GM23338 (cell line): ENCODE measurements around the gene CSKMT. TPM values are rescaled to one million over a fixed set of nuclear protein-coding genes. Genes with fewer than 3 reads are reported as not detected.

Experiments used
- ATAC-seq: fragments of 200-7000 bp; cut with Tn5 transposase; 3 replicates; pipeline ENCODE4 v1.9.1; 2020
- DNase-seq: peaks from one replicate; pipeline ENCODE4 v3.0.0-alpha.2; 2015; ENCODE audit warnings: low spot score
- H2AFZ ChIP-seq: fragments of 200-600 bp; sonication (generic); 2 replicates; pipeline ENCODE4 v1.8.0; 2016; ENCODE audit warnings: antibody characterized with exemption, mild to moderate bottlenecking, moderate library complexity
- H3F3A ChIP-seq: fragments of 200-600 bp; sonication (generic); replicated peaks from 2 replicates; pipeline ENCODE4 v1.8.0; 2017; ENCODE audit warnings: antibody characterized with exemption, mixed run types, low read depth
- H3K27ac ChIP-seq: fragments of 200-600 bp; sonication (generic); 2 replicates; pipeline ENCODE4 v1.6.1; 2016; ENCODE audit warnings: low read depth
- H3K27me3 ChIP-seq: fragments of 200-600 bp; sonication (generic); 2 replicates; pipeline ENCODE4 v1.8.0; 2016; ENCODE audit warnings: mild to moderate bottlenecking, mixed run types, moderate library complexity; ENCODE audit not compliant: insufficient read depth
- H3K36me3 ChIP-seq: fragments of 200-600 bp; sonication (generic); 2 replicates; pipeline ENCODE4 v1.8.0; 2016; ENCODE audit warnings: mild to moderate bottlenecking; ENCODE audit not compliant: insufficient read depth
- H3K4me1 ChIP-seq: fragments of 200-600 bp; sonication (generic); 2 replicates; pipeline ENCODE4 v1.8.0; 2016; ENCODE audit warnings: mild to moderate bottlenecking, moderate library complexity; ENCODE audit not compliant: insufficient read depth
- H3K4me2 ChIP-seq: fragments of 200-600 bp; sonication (generic); 2 replicates; pipeline ENCODE4 v1.7.1; 2017; ENCODE audit warnings: mixed run types
- H3K4me3 ChIP-seq: fragments of 200-600 bp; sonication (generic); 2 replicates; pipeline ENCODE4 v1.6.1; 2016; ENCODE audit warnings: mixed run types
- H3K79me2 ChIP-seq: fragments of 200-600 bp; sonication (generic); replicated peaks from 2 replicates; pipeline ENCODE4 v1.8.0; 2017; ENCODE audit warnings: mild to moderate bottlenecking; ENCODE audit not compliant: insufficient read depth
- H3K9me2 ChIP-seq: fragments of 200-600 bp; sonication (generic); 2 replicates; pipeline ENCODE4 v1.8.0; 2017; ENCODE audit not compliant: insufficient read depth
- H4K20me1 ChIP-seq: fragments of 200-600 bp; sonication (generic); replicated peaks from 2 replicates; pipeline ENCODE4 v1.8.0; 2017; ENCODE audit warnings: mild to moderate bottlenecking; ENCODE audit not compliant: insufficient read depth
- H3K27ac Mint-ChIP-seq: 2 replicates; pipeline ENCODE4 v1.8.0; 2020; ENCODE audit warnings: inconsistent platforms, mild to moderate bottlenecking, moderate library complexity, mixed read lengths
- H3K27me3 Mint-ChIP-seq: 3 replicates; pipeline ENCODE4 v1.8.0; 2022; ENCODE audit warnings: low read depth, mild to moderate bottlenecking, moderate library complexity, mixed read lengths, inconsistent platforms; ENCODE audit not compliant: insufficient read depth, poor library complexity
- H3K36me3 Mint-ChIP-seq: 3 replicates; pipeline ENCODE4 v1.8.0; 2021; ENCODE audit warnings: low read depth, mild to moderate bottlenecking, inconsistent platforms, moderate library complexity, mixed read lengths
- H3K4me1 Mint-ChIP-seq: 3 replicates; pipeline ENCODE4 v1.8.0; 2020; ENCODE audit warnings: mild to moderate bottlenecking, inconsistent platforms, mixed read lengths
- H3K4me3 Mint-ChIP-seq: 3 replicates; pipeline ENCODE4 v1.8.0; 2021; ENCODE audit warnings: moderate library complexity, mild to moderate bottlenecking, inconsistent platforms, mixed read lengths
- H3K9me3 Mint-ChIP-seq: 3 replicates; pipeline ENCODE4 v1.8.0; 2020; ENCODE audit warnings: moderate library complexity, mild to moderate bottlenecking, inconsistent platforms, mixed read lengths
- CREB1 ChIP-seq: fragments of 250-450 bp; sonication (Bioruptor Pico); IDR thresholded peaks from 2 replicates; pipeline ENCODE4 v1.5.0; 2020; ENCODE audit warnings: low read depth, mild to moderate bottlenecking, moderate library complexity
- EZH2phosphoT487 ChIP-seq: fragments of 200-600 bp; sonication (generic); IDR thresholded peaks from one replicate; pipeline ENCODE4 v1.8.1; 2018; ENCODE audit warnings: antibody characterized with exemption; ENCODE audit not compliant: unreplicated experiment
- JUNB ChIP-seq: IDR thresholded peaks from one replicate; pipeline ENCODE4 v1.6.1; 2016; ENCODE audit warnings: antibody characterized with exemption; ENCODE audit not compliant: unreplicated experiment
- NANOG ChIP-seq: IDR thresholded peaks from 2 replicates; pipeline ENCODE4 v1.6.1; 2016; ENCODE audit warnings: antibody characterized with exemption, borderline replicate concordance
- STAT1 ChIP-seq: IDR thresholded peaks from one replicate; pipeline ENCODE4 v1.6.1; 2016; ENCODE audit warnings: antibody characterized with exemption; ENCODE audit not compliant: unreplicated experiment
- ZNF114 ChIP-seq: fragments of 250-450 bp; sonication (Bioruptor Pico); IDR thresholded peaks from 2 replicates; pipeline ENCODE4 v1.5.0; 2020; ENCODE audit warnings: mild to moderate bottlenecking, moderate library complexity
- ZNF462 ChIP-seq: fragments of 250-450 bp; sonication (Bioruptor Pico); IDR thresholded peaks from 2 replicates; pipeline ENCODE4 v1.5.0; 2020; ENCODE audit warnings: mild to moderate bottlenecking, moderate library complexity
- polyA plus RNA-seq: library from polyadenylated mRNA; unstranded; fragments of >200 nt; fragmentation: Nextera tagmentation; extraction: Ambion mirVana; gene quantifications from 2 replicates; pipeline ENCODE4 v1.2.1, GENCODE V29; 2016
- total RNA-seq: library from RNA; depleted of rRNA; stranded (reverse); fragments of >200 nt; shearing (Covaris generic); gene quantifications from 2 replicates; pipeline ENCODE4 v1.2.3, GENCODE V29; 2014
- TF ChIP-seq, protein P1 (sequence below): IDR thresholded peaks from one replicate; pipeline ENCODE4 v1.6.1; 2018; ENCODE audit warnings: antibody characterized with exemption; ENCODE audit not compliant: unreplicated experiment
- TF ChIP-seq, protein P2 (sequence below), 2 experiments: fragments of 200-600 bp in 1 of 2; sonication (generic) in 1 of 2; conservative IDR thresholded peaks; 2 replicates each; pipeline versions ENCODE4 v1.5.1 to v1.6.1; 2016 to 2017; ENCODE audit warnings: antibody characterized with exemption in 2 of 2, low read depth in 2 of 2, mild to moderate bottlenecking in 2 of 2, moderate library complexity in 1 of 2
- TF ChIP-seq, protein P3 (sequence below): IDR thresholded peaks from 2 replicates; pipeline ENCODE4 v1.6.1; 2016; ENCODE audit warnings: antibody characterized with exemption

Gene CSKMT
- total and polyA plus RNA-seq, 2 experiments from 2014 or later = 8.0 to 25.6 TPM

DNA sequence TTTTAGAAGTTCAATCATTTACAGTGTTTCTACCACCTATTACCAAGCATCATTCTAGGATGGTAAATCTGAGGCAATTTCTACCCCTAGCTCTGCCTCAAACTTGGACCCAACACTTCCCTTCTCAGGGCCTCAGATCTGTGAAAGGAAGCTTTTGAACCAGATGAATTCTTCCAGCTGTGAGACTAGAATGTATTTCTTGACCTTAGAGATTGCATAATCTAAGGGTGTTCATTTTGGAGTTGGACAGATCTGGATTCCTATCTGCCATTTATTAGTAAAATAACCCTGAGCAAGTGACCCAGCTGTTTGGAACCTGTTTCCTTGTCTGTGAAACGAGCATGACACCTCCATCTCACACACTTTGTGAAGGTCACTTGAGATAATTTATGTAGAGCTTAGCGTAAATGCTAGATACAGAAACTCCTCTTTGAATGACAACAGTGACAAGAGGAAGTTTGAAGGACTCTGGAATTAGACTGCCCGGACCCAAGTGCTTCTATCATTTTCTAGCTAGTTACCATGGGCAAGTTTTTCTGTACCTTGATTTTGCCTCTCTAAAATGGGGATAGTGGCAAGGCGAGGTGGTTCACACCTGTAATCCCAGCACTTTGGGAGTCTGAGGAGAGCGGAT, 8.2 kb upstream of the CSKMT start (continued):
- TF ChIP-seq, protein P1, sequence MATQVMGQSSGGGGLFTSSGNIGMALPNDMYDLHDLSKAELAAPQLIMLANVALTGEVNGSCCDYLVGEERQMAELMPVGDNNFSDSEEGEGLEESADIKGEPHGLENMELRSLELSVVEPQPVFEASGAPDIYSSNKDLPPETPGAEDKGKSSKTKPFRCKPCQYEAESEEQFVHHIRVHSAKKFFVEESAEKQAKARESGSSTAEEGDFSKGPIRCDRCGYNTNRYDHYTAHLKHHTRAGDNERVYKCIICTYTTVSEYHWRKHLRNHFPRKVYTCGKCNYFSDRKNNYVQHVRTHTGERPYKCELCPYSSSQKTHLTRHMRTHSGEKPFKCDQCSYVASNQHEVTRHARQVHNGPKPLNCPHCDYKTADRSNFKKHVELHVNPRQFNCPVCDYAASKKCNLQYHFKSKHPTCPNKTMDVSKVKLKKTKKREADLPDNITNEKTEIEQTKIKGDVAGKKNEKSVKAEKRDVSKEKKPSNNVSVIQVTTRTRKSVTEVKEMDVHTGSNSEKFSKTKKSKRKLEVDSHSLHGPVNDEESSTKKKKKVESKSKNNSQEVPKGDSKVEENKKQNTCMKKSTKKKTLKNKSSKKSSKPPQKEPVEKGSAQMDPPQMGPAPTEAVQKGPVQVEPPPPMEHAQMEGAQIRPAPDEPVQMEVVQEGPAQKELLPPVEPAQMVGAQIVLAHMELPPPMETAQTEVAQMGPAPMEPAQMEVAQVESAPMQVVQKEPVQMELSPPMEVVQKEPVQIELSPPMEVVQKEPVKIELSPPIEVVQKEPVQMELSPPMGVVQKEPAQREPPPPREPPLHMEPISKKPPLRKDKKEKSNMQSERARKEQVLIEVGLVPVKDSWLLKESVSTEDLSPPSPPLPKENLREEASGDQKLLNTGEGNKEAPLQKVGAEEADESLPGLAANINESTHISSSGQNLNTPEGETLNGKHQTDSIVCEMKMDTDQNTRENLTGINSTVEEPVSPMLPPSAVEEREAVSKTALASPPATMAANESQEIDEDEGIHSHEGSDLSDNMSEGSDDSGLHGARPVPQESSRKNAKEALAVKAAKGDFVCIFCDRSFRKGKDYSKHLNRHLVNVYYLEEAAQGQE = no peak
- TF ChIP-seq EZH2phosphoT487 (no peak), JUNB (no peak), STAT1 (no peak)

DNA sequence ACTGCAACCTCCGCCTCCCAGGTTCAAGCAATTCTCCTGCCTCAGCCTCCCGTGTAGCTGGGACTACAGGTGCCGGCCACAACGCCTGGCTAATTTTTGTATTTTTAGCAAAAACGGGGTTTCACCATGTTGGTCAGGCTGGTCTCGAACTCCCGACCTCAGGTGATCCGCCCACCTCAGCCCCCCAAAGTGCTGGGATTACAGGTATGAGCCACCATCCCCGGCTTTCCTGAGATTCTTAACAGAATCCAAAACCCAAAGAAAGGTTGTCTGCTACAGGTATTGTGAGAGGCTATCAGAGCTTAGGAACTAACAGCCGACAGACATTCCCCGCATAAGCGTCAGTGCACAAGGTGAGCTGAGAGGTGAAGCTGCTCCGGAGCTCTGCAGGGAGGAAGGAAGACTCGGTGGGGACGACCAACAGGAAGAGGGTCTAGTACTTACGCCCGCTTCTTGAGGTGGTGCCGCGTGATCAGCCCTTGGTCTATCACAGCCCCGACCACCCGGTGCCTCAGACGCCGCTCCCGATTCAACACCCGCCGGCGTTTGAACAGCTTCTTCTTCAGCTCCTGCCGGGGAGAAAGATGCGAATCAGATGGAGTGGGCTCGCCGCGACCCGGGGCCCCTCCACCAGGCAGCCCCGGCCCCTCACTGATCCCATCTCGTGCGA, 572 bp upstream of the CSKMT start:
- Histone ChIP-seq H3K79me2 (peaks cover 51% of the 10 kb centered on the region), H3K4me1 (peaks cover 20% of the 10 kb centered on the region), H4K20me1 (peaks cover 15% of the 10 kb centered on the region), H3K36me3 (peaks cover 20% of the 10 kb centered on the region), H3K4me3 (peak overlapping the region; percentile 99), H3K4me2 (peak overlapping the region; percentile 97), H3K27me3 (no peaks in the 10 kb centered on the region), H3K27ac (peak overlapping the region; percentile 98), H3F3A (peaks cover 59% of the 10 kb centered on the region), H3K9me2 (no peaks in the 10 kb centered on the region), H2AFZ (peak overlapping the region; percentile 93)
- Mint-ChIP-seq H3K27me3 (peaks cover 13% of the 10 kb centered on the region), H3K27ac (peak overlapping the region; percentile 98), H3K36me3 (peaks cover 56% of the 10 kb centered on the region), H3K9me3 (no peaks in the 10 kb centered on the region; the same call in 2 of the 3 replicates), H3K4me1 (peaks cover 17% of the 10 kb centered on the region), H3K4me3 (peak overlapping the region; percentile 98)
- DNase-seq = peak; percentile 88
- ATAC-seq = peak; percentile 66
- TF ChIP-seq ZNF462 (CRISPR knock-in tag) (no peak), JUNB (no peak), ZNF114 (no peak), CREB1 (CRISPR knock-in tag) (no peak), STAT1 (no peak), NANOG (no peak)
- TF ChIP-seq, protein P2, sequence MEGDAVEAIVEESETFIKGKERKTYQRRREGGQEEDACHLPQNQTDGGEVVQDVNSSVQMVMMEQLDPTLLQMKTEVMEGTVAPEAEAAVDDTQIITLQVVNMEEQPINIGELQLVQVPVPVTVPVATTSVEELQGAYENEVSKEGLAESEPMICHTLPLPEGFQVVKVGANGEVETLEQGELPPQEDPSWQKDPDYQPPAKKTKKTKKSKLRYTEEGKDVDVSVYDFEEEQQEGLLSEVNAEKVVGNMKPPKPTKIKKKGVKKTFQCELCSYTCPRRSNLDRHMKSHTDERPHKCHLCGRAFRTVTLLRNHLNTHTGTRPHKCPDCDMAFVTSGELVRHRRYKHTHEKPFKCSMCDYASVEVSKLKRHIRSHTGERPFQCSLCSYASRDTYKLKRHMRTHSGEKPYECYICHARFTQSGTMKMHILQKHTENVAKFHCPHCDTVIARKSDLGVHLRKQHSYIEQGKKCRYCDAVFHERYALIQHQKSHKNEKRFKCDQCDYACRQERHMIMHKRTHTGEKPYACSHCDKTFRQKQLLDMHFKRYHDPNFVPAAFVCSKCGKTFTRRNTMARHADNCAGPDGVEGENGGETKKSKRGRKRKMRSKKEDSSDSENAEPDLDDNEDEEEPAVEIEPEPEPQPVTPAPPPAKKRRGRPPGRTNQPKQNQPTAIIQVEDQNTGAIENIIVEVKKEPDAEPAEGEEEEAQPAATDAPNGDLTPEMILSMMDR (conservative IDR thresholded peaks at IDR 0.05; ENCODE audit: low read depth in 2 of 2) = no peak
- TF ChIP-seq, protein P3, sequence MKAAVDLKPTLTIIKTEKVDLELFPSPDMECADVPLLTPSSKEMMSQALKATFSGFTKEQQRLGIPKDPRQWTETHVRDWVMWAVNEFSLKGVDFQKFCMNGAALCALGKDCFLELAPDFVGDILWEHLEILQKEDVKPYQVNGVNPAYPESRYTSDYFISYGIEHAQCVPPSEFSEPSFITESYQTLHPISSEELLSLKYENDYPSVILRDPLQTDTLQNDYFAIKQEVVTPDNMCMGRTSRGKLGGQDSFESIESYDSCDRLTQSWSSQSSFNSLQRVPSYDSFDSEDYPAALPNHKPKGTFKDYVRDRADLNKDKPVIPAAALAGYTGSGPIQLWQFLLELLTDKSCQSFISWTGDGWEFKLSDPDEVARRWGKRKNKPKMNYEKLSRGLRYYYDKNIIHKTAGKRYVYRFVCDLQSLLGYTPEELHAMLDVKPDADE = no peak; the same call in 1 of the 2 replicates
